ENCODE results near the gene KDM1A. TPM values are rescaled to one million over a fixed set of nuclear protein-coding genes. Genes with fewer than 3 reads are reported as not detected.
A peak's percentile ranks its signal among the peaks of the same experiment; 100 is the strongest.

The KDM1A gene
- total RNA-seq, 2 donors from 2014 or later: 49.2 to 50.7 TPM

GRCh38 chr1:23124259-23125026 is 105.2 kb downstream of the KDM1A start:
- DNase-seq (no peak), ATAC-seq (replicated peaks in 1 of 2) (peak in 1 of 2 donors; percentile 71)
- Mint-ChIP-seq H3K9me3 (no peaks in the 10 kb centered on the region), H3K27me3 (ENCODE audit: low read depth) (no peaks in the 10 kb centered on the region), H3K36me3 (ENCODE audit: insufficient read depth in 2 of 2) (no peaks in the 10 kb centered on the region), H3K27ac (peak overlapping the region; percentile 88), H3K4me1 (ENCODE audit: low read depth) (peaks cover 32% of the 10 kb centered on the region), H3K4me3 (peak overlapping the region in 1 of 2 donors; percentile 57)

GRCh38 chr1:23125489-23125888 is 106.2 kb downstream of the KDM1A start:
- ATAC-seq (replicated peaks in 1 of 2) (no peak), DNase-seq (no peak)
- Mint-ChIP-seq H3K27me3 (ENCODE audit: low read depth) (no peaks in the 10 kb centered on the region), H3K9me3 (no peaks in the 10 kb centered on the region), H3K4me1 (ENCODE audit: low read depth) (peaks cover 22% of the 10 kb centered on the region), H3K27ac (peak overlapping the region; percentile 68), H3K36me3 (ENCODE audit: insufficient read depth in 2 of 2) (no peaks in the 10 kb centered on the region), H3K4me3 (peak overlapping the region in 1 of 2 donors; percentile 57)

DNA sequence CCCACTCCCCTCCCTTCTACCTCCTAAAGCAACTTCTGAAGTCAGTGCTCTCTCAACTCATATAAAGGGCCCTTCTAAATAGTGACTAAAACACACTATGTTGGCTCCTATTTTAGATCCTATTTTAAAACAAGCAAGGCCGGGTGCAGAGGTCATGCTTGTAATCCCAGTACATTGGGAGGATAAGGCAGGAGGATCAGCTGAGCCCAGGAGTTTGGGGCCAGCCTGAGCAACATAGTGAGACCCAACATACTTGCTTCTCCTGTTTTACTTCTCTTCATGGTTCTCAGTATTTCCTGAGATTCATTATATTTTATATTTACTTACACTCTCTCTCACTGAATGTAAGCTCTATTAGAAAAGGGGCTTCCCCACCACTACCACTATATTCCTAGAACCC is 106.9 kb downstream of the KDM1A start:
- DNase-seq: no peak
- H3K4me3 Mint-ChIP-seq: no peak overlapping the region
- peaks cover 0 to 1% of the 10 kb centered on the region in 2 donors for H3K9me3 Mint-ChIP-seq
- ATAC-seq (replicated peaks in 1 of 2): no peak
- peak overlapping the region; percentile 69 for H3K27ac Mint-ChIP-seq
- H3K4me1 Mint-ChIP-seq (ENCODE audit: low read depth): peaks cover 18% of the 10 kb centered on the region
- peaks cover 1% of the 10 kb centered on the region in 2 donors for H3K36me3 Mint-ChIP-seq (ENCODE audit: insufficient read depth in 2 of 2)
- H3K27me3 Mint-ChIP-seq (ENCODE audit: low read depth): no peaks in the 10 kb centered on the region

- no peak for ATAC-seq (replicated peaks in 1 of 2)
- Mint-ChIP-seq H3K4me3 (no peak overlapping the region), H3K27ac (no peak overlapping the region), H3K27me3 (ENCODE audit: low read depth) (no peaks in the 10 kb centered on the region), H3K36me3 (ENCODE audit: insufficient read depth in 2 of 2) (peaks cover 2% of the 10 kb centered on the region in 2 donors), H3K4me1 (ENCODE audit: low read depth) (peaks cover 19% of the 10 kb centered on the region), H3K9me3 (peaks cover 0 to 1% of the 10 kb centered on the region in 2 donors)
- DNase-seq: no peak
Observed at GRCh38 chr1:23126801-23127200, 107.5 kb downstream of the KDM1A start.

GRCh38 chr1:23129846-23130245 is 110.6 kb downstream of the KDM1A start:
- no peak overlapping the region for H3K27ac Mint-ChIP-seq
- no peak for ATAC-seq (replicated peaks in 1 of 2)
- no peak for DNase-seq
- peaks cover 0 to 1% of the 10 kb centered on the region in 2 donors for H3K9me3 Mint-ChIP-seq
- peaks cover 2% of the 10 kb centered on the region in 2 donors for H3K36me3 Mint-ChIP-seq (ENCODE audit: insufficient read depth in 2 of 2)
- peaks cover 18% of the 10 kb centered on the region for H3K4me1 Mint-ChIP-seq (ENCODE audit: low read depth)
- H3K27me3 Mint-ChIP-seq (ENCODE audit: low read depth): no peaks in the 10 kb centered on the region
- no peak overlapping the region for H3K4me3 Mint-ChIP-seq

- Mint-ChIP-seq H3K27me3 (ENCODE audit: low read depth) (no peaks in the 10 kb centered on the region), H3K4me1 (ENCODE audit: low read depth) (peaks cover 12% of the 10 kb centered on the region), H3K4me3 (peak overlapping the region in 1 of 2 donors; percentile 6), H3K9me3 (peaks cover 0 to 1% of the 10 kb centered on the region in 2 donors), H3K36me3 (ENCODE audit: insufficient read depth in 2 of 2) (peaks cover 2% of the 10 kb centered on the region in 2 donors), H3K27ac (no peak overlapping the region)
- DNase-seq (no peak), ATAC-seq (replicated peaks in 1 of 2) (peak; percentile 45 to 78)
Observed at GRCh38 chr1:23132033-23132432, 112.8 kb downstream of the KDM1A start.

Other genes with a start within 250 kb of the KDM1A start
- gene LACTBL1, start 46.6 kb upstream of the KDM1A start, total RNA-seq: not detected
- not detected for gene TEX46, start 3.6 kb upstream of the KDM1A start, total RNA-seq
- 10 to 100 TPM; 11.9 to 16.3 TPM for gene LUZP1, start 149.4 kb downstream of the KDM1A start, total RNA-seq
- gene HTR1D, start 198.0 kb downstream of the KDM1A start, total RNA-seq: not detected

All from activated T-cell treated with anti-CD3 and anti-CD28 coated beads, Interleukin-2, amount 50 U/mL, for 72 hours (primary cell).